ENCODE data around the gene UMODL1.

DNA sequence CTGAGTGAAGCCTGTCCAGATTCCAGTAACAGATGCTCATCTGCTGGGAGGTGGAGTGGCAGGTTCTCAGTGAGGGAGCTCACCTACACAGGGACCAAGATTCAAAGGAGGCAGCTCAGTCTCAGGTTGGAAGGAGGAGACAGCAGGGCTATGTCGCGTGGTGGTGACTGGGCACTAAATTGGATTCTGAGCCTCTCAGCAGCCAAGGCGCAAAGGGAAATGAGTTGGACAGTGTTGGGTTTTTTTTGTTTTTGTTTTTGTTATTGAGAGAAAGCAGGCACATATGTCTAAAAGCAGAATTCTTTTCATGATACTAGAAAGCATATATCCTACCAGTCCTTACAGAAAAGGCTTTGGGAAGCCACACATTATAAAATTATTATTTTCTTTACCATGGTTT, 26.2 kb downstream of the UMODL1 start:
- TF ChIP-seq CTCF (IDR thresholded peaks at IDR 0.05) (no peak), POLR2A (IDR thresholded peaks at IDR 0.05) (no peak)

All from testis (tissue), 2 donors.